ENCODE data around the gene IFI35. TPM values are rescaled to one million over a fixed set of nuclear protein-coding genes. Genes with fewer than 3 reads are reported as not detected.

The IFI35 gene
- polyA plus RNA-seq, 2 of the 4 experiments (the other 2 are of a cell fraction): 10.8 to 20.2 TPM

DNA sequence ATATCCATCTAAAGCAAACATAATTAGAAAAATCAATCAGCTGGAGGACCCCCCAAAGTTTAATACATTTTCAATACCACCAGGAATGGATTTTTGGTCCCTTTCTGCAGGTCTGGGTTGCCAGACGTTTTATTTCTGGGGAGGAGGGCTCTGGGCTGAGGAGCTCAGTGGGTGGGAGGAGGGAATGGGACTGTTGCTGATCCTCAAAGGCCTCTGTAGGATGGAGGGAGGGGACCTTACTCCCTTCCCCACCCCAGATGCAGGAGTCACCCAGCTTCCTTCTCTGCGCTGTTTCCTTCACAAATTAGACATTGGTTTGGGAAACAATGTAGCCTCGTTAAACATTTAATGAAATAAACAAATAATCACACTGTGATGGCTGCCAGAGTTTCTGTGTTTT, 25.1 kb downstream of the IFI35 start:
- no peak for ATAC-seq
- DNase-seq (ENCODE audit: low read depth in 1 of 2, low spot score in 1 of 2): no peak
- ChIA-PET POLR2A (interaction anchor here (0.7 to 1.9 kb wide), 2 partner anchors 9 to 34 kb away, joined by 6 to 9 read pairs; partner anchors contain the start of gene RPL27), CTCF (interaction anchor here (1.1 to 1.8 kb wide), 4 partner anchors 10 to 180 kb away, joined by 3 to 4 read pairs (median 4); partner anchors contain the start of gene TMEM106A)
- Histone ChIP-seq H3K4me2 (no peak overlapping the region), H3K27ac (no peak overlapping the region), H3K4me1 (peaks cover 7% of the 10 kb centered on the region; the same call in 2 of the 3 replicates), H3K4me3 (no peak overlapping the region), H3K9me3 (no peaks in the 10 kb centered on the region)
- no peak for FAIRE-seq
- no peak for TF ChIP-seq CBX8 (IDR thresholded peaks at IDR 0.05)
- TF ChIP-seq JUNB (IDR thresholded peaks at IDR 0.05): no peak
- no peak for TF ChIP-seq BHLHE40 (IDR thresholded peaks at IDR 0.05; ENCODE audit: low read depth, low read length)
- no peak for TF ChIP-seq RAD21 (conservative IDR thresholded peaks at IDR 0.05 in 1 of 2, IDR thresholded peaks at IDR 0.05 in 1 of 2)
- TF ChIP-seq MAFK (IDR thresholded peaks at IDR 0.05; ENCODE audit: partially characterized antibody): no peak
- no peak for TF ChIP-seq HEYL (CRISPR knock-in tag; IDR thresholded peaks at IDR 0.05)
- no peak for TF ChIP-seq RNF2 (IDR thresholded peaks at IDR 0.05; ENCODE audit: borderline replicate concordance, low read depth)
- TF ChIP-seq CHD4 (IDR thresholded peaks at IDR 0.05; ENCODE audit: borderline replicate concordance): no peak
- no peak for TF ChIP-seq HOXA7 (CRISPR knock-in tag; IDR thresholded peaks at IDR 0.05)
- no peak for TF ChIP-seq HOXB13 (CRISPR knock-in tag; IDR thresholded peaks at IDR 0.05; ENCODE audit: low read depth)
- no peak for TF ChIP-seq TFCP2L1 (CRISPR knock-in tag; IDR thresholded peaks at IDR 0.05)
- no peak for TF ChIP-seq CBX2 (IDR thresholded peaks at IDR 0.05; ENCODE audit: borderline replicate concordance, low read depth)
- TF ChIP-seq TP53 (CRISPR knock-in tag; IDR thresholded peaks at IDR 0.05): no peak
- WGBS (ENCODE audit: missing lambda C conversion rate): 79% methylated on average over 3 of the region's 3 CpGs

DNA sequence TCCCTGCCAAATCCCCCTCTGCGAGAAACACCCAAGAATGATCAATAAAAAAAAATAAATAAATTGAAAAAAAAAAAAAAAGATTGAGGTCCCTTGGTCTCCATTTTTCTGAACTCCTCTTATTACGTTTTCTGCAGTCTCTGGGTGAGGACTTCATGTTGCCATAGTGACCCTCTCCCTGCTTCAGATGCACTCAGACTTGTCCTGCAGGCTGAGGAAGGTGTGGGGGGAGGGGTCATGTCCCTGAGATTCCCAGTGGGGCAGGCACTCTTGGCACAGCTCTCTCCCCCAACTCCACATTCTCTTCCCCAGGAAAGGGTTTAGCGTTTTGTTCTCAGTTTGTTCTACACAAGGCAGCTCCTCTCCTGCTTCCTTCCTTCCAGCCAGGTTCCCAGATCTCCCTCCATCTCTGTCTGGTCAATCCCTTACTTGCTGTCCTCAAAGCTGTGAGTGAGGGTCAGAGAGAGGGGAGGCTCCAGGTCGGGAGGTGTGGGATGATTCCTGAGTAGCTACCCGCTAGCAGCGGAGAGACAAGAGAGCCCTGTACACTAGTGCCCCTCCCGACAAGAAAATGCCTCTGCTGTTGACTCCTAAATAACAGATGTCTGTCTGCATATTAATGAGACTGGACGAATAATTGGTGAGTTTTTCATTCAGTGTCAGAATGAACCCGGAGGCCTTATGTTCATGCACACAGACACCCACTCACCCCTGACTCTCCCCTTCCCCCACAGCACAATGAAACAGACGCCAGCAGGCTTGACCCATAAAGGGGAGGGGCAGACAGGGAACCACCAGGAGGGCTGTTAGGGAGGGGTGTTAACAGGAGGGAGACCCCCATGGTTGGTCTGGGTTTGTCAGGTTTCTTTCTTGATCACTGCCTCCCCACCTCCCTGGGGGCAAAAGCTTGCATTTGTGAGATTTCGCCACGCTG, 27.6 kb downstream of the IFI35 start:
- Histone ChIP-seq H3K4me3 (no peak overlapping the region), H3K27ac (no peak overlapping the region), H3K4me2 (no peak overlapping the region), H3K4me1 (peaks cover 7% of the 10 kb centered on the region; the same call in 2 of the 3 replicates), H3K9me3 (no peaks in the 10 kb centered on the region)
- DNase-seq (ENCODE audit: low read depth in 1 of 2, low spot score in 1 of 2) (no peak), FAIRE-seq (no peak), ATAC-seq (no peak)
- CTCF ChIA-PET: interaction anchor here (2.7 kb wide), 1 partner anchor 10 kb away, joined by 19 read pairs; the partner anchor contains the start of gene RND2
- POLR2A ChIA-PET: interaction anchor here (1.1 kb wide), 1 partner anchor 10 kb away, joined by 3 read pairs; no protein-coding TSS in a partner anchor
- WGBS (ENCODE audit: missing lambda C conversion rate): 77% methylated on average over 12 of the region's 12 CpGs
- TF ChIP-seq ZSCAN20 (CRISPR knock-in tag; IDR thresholded peaks at IDR 0.05) (no peak), MAZ (IDR thresholded peaks at IDR 0.05; ENCODE audit: borderline replicate concordance, low read depth, low read length) (no peak), SREBF2 (IDR thresholded peaks at IDR 0.05) (no peak), FOSB (CRISPR knock-in tag; IDR thresholded peaks at IDR 0.05) (no peak), CHD4 (IDR thresholded peaks at IDR 0.05; ENCODE audit: borderline replicate concordance) (no peak), NPAS2 (CRISPR knock-in tag; IDR thresholded peaks at IDR 0.05; ENCODE audit: borderline replicate concordance) (no peak), JUN (IDR thresholded peaks at IDR 0.05) (no peak), RFX5 (IDR thresholded peaks at IDR 0.05) (no peak), MAFK (IDR thresholded peaks at IDR 0.05; ENCODE audit: partially characterized antibody) (no peak), ESRRA (IDR thresholded peaks at IDR 0.05; ENCODE audit: borderline replicate concordance, low read length) (no peak)
- TF ChIP-seq, protein P1, sequence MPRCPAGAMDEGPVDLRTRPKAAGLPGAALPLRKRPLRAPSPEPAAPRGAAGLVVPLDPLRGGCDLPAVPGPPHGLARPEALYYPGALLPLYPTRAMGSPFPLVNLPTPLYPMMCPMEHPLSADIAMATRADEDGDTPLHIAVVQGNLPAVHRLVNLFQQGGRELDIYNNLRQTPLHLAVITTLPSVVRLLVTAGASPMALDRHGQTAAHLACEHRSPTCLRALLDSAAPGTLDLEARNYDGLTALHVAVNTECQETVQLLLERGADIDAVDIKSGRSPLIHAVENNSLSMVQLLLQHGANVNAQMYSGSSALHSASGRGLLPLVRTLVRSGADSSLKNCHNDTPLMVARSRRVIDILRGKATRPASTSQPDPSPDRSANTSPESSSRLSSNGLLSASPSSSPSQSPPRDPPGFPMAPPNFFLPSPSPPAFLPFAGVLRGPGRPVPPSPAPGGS (IDR thresholded peaks at IDR 0.05): no peak
- TF ChIP-seq, protein P2, sequence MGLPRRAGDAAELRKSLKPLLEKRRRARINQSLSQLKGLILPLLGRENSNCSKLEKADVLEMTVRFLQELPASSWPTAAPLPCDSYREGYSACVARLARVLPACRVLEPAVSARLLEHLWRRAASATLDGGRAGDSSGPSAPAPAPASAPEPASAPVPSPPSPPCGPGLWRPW (IDR thresholded peaks at IDR 0.05): no peak
- TF ChIP-seq, protein P3, sequence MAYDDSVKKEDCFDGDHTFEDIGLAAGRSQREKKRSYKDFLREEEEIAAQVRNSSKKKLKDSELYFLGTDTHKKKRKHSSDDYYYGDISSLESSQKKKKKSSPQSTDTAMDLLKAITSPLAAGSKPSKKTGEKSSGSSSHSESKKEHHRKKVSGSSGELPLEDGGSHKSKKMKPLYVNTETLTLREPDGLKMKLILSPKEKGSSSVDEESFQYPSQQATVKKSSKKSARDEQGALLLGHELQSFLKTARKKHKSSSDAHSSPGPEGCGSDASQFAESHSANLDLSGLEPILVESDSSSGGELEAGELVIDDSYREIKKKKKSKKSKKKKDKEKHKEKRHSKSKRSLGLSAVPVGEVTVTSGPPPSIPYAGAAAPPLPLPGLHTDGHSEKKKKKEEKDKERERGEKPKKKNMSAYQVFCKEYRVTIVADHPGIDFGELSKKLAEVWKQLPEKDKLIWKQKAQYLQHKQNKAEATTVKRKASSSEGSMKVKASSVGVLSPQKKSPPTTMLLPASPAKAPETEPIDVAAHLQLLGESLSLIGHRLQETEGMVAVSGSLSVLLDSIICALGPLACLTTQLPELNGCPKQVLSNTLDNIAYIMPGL (CRISPR knock-in tag; IDR thresholded peaks at IDR 0.05; ENCODE audit: borderline replicate concordance): no peak
